Measurements from ENCODE around the gene ZFYVE26.

GRCh38 chr14:67759916-67760315 is 56.5 kb downstream of the ZFYVE26 start:
- TF ChIP-seq CTCF (IDR thresholded peaks at IDR 0.05): no peak
- TF ChIP-seq POLR2A (IDR thresholded peaks at IDR 0.05): no peak
